ENCODE results near the gene PTK6.
A peak's percentile ranks its signal among the peaks of the same experiment; 100 is the strongest.

PTK6 gene

GRCh38 chr20:63536997-63537524, at the start of gene PTK6:
PTK6 (minus strand) TSS chr20:63537376; CDS start chr20:63537314, 62 bp downstream.
- peak within 1 kb of the TSS; percentile 60 for H3K4me3 Mint-ChIP-seq
- no peaks in the 10 kb centered on the region for H3K36me3 Mint-ChIP-seq (ENCODE audit: low read depth)
- no peaks in the 10 kb centered on the region for H3K27me3 Mint-ChIP-seq
- H3K9me3 Mint-ChIP-seq, result no peaks in the 10 kb centered on the region
- H3K4me1 Mint-ChIP-seq (ENCODE audit: low read depth), result peaks cover 20% of the 10 kb centered on the region
- peak within 1 kb of the TSS; percentile 63 for H3K27ac Mint-ChIP-seq

- Mint-ChIP-seq H3K36me3 (ENCODE audit: low read depth) (peaks cover 24% of the 10 kb centered on the region), H3K27ac (no peak overlapping the region), H3K4me3 (no peak overlapping the region), H3K4me1 (ENCODE audit: low read depth) (peaks cover 5% of the 10 kb centered on the region), H3K27me3 (peaks cover 3% of the 10 kb centered on the region), H3K9me3 (no peaks in the 10 kb centered on the region)
These were observed 49.6 kb upstream of the PTK6 start for GRCh38 chr20:63586797-63587196.

- no peak overlapping the region for H3K27ac Mint-ChIP-seq
- H3K27me3 Mint-ChIP-seq, result peaks cover 3% of the 10 kb centered on the region
- H3K4me3 Mint-ChIP-seq, result no peak overlapping the region
- H3K36me3 Mint-ChIP-seq (ENCODE audit: low read depth), result peaks cover 18% of the 10 kb centered on the region
- no peaks in the 10 kb centered on the region for H3K9me3 Mint-ChIP-seq
- peaks cover 5% of the 10 kb centered on the region for H3K4me1 Mint-ChIP-seq (ENCODE audit: low read depth)
These were observed 48.7 kb upstream of the PTK6 start for GRCh38 chr20:63585616-63586565.

- no peak overlapping the region for H3K4me3 Mint-ChIP-seq
- peaks cover 3% of the 10 kb centered on the region for H3K27me3 Mint-ChIP-seq
- no peaks in the 10 kb centered on the region for H3K9me3 Mint-ChIP-seq
- H3K4me1 Mint-ChIP-seq (ENCODE audit: low read depth), result no peaks in the 10 kb centered on the region
- H3K27ac Mint-ChIP-seq, result no peak overlapping the region
- H3K36me3 Mint-ChIP-seq (ENCODE audit: low read depth), result no peaks in the 10 kb centered on the region
These were observed 45.3 kb upstream of the PTK6 start for GRCh38 chr20:63582382-63583063.

GRCh38 chr20:63580796-63581461, 43.8 kb upstream of the PTK6 start:
- Mint-ChIP-seq H3K27ac (no peak overlapping the region), H3K4me1 (ENCODE audit: low read depth) (no peaks in the 10 kb centered on the region), H3K9me3 (no peaks in the 10 kb centered on the region), H3K27me3 (peaks cover 10% of the 10 kb centered on the region), H3K36me3 (ENCODE audit: low read depth) (no peaks in the 10 kb centered on the region), H3K4me3 (no peak overlapping the region)

GRCh38 chr20:63579017-63579694, 42.0 kb upstream of the PTK6 start:
- H3K9me3 Mint-ChIP-seq, result no peaks in the 10 kb centered on the region
- H3K27ac Mint-ChIP-seq, result no peak overlapping the region
- no peaks in the 10 kb centered on the region for H3K36me3 Mint-ChIP-seq (ENCODE audit: low read depth)
- no peaks in the 10 kb centered on the region for H3K4me1 Mint-ChIP-seq (ENCODE audit: low read depth)
- H3K4me3 Mint-ChIP-seq, result no peak overlapping the region
- H3K27me3 Mint-ChIP-seq, result peaks cover 10% of the 10 kb centered on the region

- Mint-ChIP-seq H3K27me3 (peaks cover 10% of the 10 kb centered on the region), H3K4me1 (ENCODE audit: low read depth) (no peaks in the 10 kb centered on the region), H3K9me3 (no peaks in the 10 kb centered on the region), H3K36me3 (ENCODE audit: low read depth) (no peaks in the 10 kb centered on the region), H3K27ac (no peak overlapping the region), H3K4me3 (no peak overlapping the region)
These were observed 41.2 kb upstream of the PTK6 start for GRCh38 chr20:63578224-63579016.

GRCh38 chr20:63577317-63577894, 40.2 kb upstream of the PTK6 start:
- H3K9me3 Mint-ChIP-seq, result no peaks in the 10 kb centered on the region
- no peak overlapping the region for H3K27ac Mint-ChIP-seq
- H3K36me3 Mint-ChIP-seq (ENCODE audit: low read depth), result no peaks in the 10 kb centered on the region
- peaks cover 7% of the 10 kb centered on the region for H3K27me3 Mint-ChIP-seq
- H3K4me1 Mint-ChIP-seq (ENCODE audit: low read depth), result no peaks in the 10 kb centered on the region
- no peak overlapping the region for H3K4me3 Mint-ChIP-seq

- H3K4me3 Mint-ChIP-seq, result no peak overlapping the region
- no peaks in the 10 kb centered on the region for H3K9me3 Mint-ChIP-seq
- H3K27me3 Mint-ChIP-seq, result peaks cover 7% of the 10 kb centered on the region
- H3K36me3 Mint-ChIP-seq (ENCODE audit: low read depth), result no peaks in the 10 kb centered on the region
- no peaks in the 10 kb centered on the region for H3K4me1 Mint-ChIP-seq (ENCODE audit: low read depth)
- no peak overlapping the region for H3K27ac Mint-ChIP-seq
These were observed 39.1 kb upstream of the PTK6 start for GRCh38 chr20:63576311-63576710.

- no peaks in the 10 kb centered on the region for H3K36me3 Mint-ChIP-seq (ENCODE audit: low read depth)
These were observed 37.9 kb upstream of the PTK6 start for GRCh38 chr20:63574829-63575743.

GRCh38 chr20:63574156-63574828, 37.1 kb upstream of the PTK6 start, which contains the start of gene HELZ2:
HELZ2 (minus strand) TSS chr20:63574239; CDS start chr20:63572385, 1,854 bp downstream.
- H3K4me3 Mint-ChIP-seq, result peak within 1 kb of the TSS; percentile 79
- peaks cover 7% of the 10 kb centered on the region for H3K27me3 Mint-ChIP-seq
- peaks cover 6% of the 10 kb centered on the region for H3K4me1 Mint-ChIP-seq (ENCODE audit: low read depth)
- H3K36me3 Mint-ChIP-seq (ENCODE audit: low read depth), result no peaks in the 10 kb centered on the region
- no peak within 1 kb of the TSS for H3K27ac Mint-ChIP-seq
- no peaks in the 10 kb centered on the region for H3K9me3 Mint-ChIP-seq

More at GRCh38 chr20:63574829-63575743, 37.9 kb upstream of the PTK6 start:
- no peaks in the 10 kb centered on the region for H3K4me1 Mint-ChIP-seq (ENCODE audit: low read depth)
- peak overlapping the region; percentile 20 for H3K4me3 Mint-ChIP-seq
- H3K27ac Mint-ChIP-seq, result no peak overlapping the region
- H3K9me3 Mint-ChIP-seq, result no peaks in the 10 kb centered on the region
- peaks cover 7% of the 10 kb centered on the region for H3K27me3 Mint-ChIP-seq

GRCh38 chr20:63573647-63574131, 36.5 kb upstream of the PTK6 start:
- no peaks in the 10 kb centered on the region for H3K9me3 Mint-ChIP-seq
- H3K27ac Mint-ChIP-seq, result no peak overlapping the region
- H3K4me3 Mint-ChIP-seq, result peak overlapping the region; percentile 79
- H3K36me3 Mint-ChIP-seq (ENCODE audit: low read depth), result no peaks in the 10 kb centered on the region
- H3K27me3 Mint-ChIP-seq, result peaks cover 7% of the 10 kb centered on the region
- H3K4me1 Mint-ChIP-seq (ENCODE audit: low read depth), result peaks cover 12% of the 10 kb centered on the region

Measured in stimulated activated naive CD8-positive, alpha-beta T cell treated with anti-CD3 and anti-CD28 coated beads, Interleukin-15, Interleukin-2, amounts not matched to agents 100 ng/mL and 50 ng/mL, for 24 hours (primary cell).